Natural killer cell treated with Interleukin-12 subunit alpha and Interleukin-12 subunit beta and Interleukin-15 and Interleukin-18, amount 100 ng/mL, for 72 hours (primary cell): ENCODE data around the gene PLA2G5. TPM values are rescaled to one million over a fixed set of nuclear protein-coding genes. Genes with fewer than 3 reads are reported as not detected.

Experiments used
- ATAC-seq, 2 donors: fragments of 150-1000 bp; cut with Tn5 transposase in 1 of 2; sonication (Bioruptor Pico), chemical (Tn5 transposase) in 1 of 2; 2 replicates each; pipeline ENCODE4 v1.10.0; 2021
- DNase-seq: peaks from one replicate; pipeline ENCODE4 v3.0.0; 2022; ENCODE audit warnings: low spot score
- H3K27ac Mint-ChIP-seq, 2 donors: 1 replicate in 1 of 2; 2 replicates in 1 of 2; pipeline ENCODE4 v1.8.0; 2022; ENCODE audit warnings: mixed read lengths in 2 of 2, mild to moderate bottlenecking in 1 of 2, moderate library complexity in 1 of 2
- H3K27me3 Mint-ChIP-seq, 2 donors: 1 replicate in 1 of 2; 2 replicates in 1 of 2; pipeline ENCODE4 v1.8.0; 2022; ENCODE audit warnings: mixed read lengths in 2 of 2
- H3K36me3 Mint-ChIP-seq: one replicate; pipeline ENCODE4 v1.8.0; 2022; ENCODE audit warnings: mixed read lengths
- H3K4me1 Mint-ChIP-seq, 2 donors: 1 replicate in 1 of 2; 2 replicates in 1 of 2; pipeline ENCODE4 v1.8.0; 2022; ENCODE audit warnings: low read depth in 2 of 2, mixed read lengths in 2 of 2, mild to moderate bottlenecking in 1 of 2
- H3K4me3 Mint-ChIP-seq: one replicate; pipeline ENCODE4 v1.8.0; 2022; ENCODE audit warnings: mixed read lengths
- H3K9me3 Mint-ChIP-seq: 2 replicates; pipeline ENCODE4 v1.8.0; 2022; ENCODE audit warnings: mixed read lengths
- total RNA-seq, 2 donors: library from RNA; stranded (reverse); gene quantifications; one replicate each; pipeline ENCODE4 v1.2.3, GENCODE V29; 2022

The PLA2G5 gene
- total RNA-seq, 2 donors from 2014 or later: not detected

DNA sequence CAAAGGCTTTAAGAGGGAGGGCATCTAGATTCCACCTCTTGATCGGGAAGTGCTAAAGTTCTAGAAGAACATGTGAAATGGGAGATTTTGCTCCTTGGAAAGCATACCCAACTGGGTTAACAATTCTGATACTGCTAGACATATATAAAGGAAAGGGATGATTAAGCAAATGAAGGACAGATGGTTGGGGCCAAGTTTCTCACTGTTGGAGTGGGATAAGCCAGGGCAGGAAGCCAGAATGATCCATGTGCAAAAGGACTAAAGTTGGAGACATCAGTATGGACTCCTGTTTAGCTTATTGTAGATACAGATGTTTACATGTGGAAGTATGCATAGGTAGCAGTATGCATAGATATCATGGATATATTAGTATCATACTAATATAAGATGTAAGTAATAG lies 16.8 kb downstream of the PLA2G5 start:
- Mint-ChIP-seq H3K27me3 (peaks cover 0 to 9% of the 10 kb centered on the region in 2 donors), H3K4me1 (peaks cover 0 to 3% of the 10 kb centered on the region in 2 donors), H3K36me3 (no peaks in the 10 kb centered on the region), H3K4me3 (no peak overlapping the region), H3K9me3 (no peaks in the 10 kb centered on the region), H3K27ac (no peak overlapping the region)
- DNase-seq (peak; percentile 15), ATAC-seq (no peak)

DNA sequence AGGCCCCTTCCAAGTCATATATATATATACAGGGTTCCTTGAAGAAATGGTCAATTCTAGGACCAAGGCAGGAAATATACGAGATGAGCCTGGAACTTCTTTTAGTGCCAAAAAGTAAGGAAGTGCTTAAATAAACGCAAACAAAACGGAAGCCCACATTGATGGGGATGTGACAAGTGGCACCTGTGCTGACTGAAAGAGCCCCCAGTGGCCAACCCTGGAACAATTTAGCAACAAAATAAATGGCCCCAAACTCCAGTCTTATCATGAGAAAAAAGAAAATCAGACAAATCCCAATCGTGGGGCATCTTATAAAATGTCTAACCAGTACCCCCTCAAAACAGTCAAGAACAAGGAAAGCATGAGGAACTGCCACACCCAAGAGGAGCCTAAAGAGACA lies 17.7 kb downstream of the PLA2G5 start:
- Mint-ChIP-seq H3K9me3 (no peaks in the 10 kb centered on the region), H3K27ac (no peak overlapping the region), H3K36me3 (no peaks in the 10 kb centered on the region), H3K27me3 (peaks cover 3 to 7% of the 10 kb centered on the region in 2 donors), H3K4me3 (no peak overlapping the region), H3K4me1 (no peaks in the 10 kb centered on the region)
- ATAC-seq: no peak
- DNase-seq: peak; percentile 8

DNA sequence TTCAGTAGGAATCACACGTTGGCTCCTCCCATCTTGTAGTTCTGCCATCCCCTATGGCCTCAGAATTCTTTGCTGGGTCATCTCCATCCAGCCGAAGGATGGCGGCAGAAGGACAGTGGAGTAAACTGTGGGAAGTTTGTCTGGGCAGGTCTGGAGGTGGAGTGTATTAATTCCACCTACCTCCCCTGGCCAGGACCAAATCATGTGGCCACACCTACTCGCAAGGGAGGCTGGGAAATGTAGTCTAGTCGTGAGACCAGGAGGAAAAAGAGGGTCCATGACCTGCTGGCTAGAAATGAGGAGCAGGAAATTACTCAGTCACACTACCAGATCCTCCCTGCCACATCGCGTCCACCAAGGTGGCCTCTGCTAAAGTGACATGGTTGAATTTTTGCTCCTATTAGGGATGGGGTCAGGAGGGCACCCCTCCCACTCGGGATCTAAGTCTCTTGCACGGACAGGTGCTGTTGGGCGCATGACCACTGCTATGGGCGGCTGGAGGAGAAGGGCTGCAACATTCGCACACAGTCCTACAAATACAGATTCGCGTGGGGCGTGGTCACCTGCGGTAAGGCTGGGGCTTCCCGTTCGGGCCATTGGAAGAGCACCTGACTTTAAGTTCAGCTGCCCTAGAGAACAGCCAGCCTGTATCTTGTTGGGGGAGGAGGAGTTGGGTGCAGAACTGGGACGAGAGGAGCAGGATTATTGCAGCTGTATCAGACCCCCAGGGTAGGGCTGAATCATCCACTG lies 19.5 kb downstream of the PLA2G5 start:
- no peaks in the 10 kb centered on the region for H3K9me3 Mint-ChIP-seq
- peaks cover 9 to 11% of the 10 kb centered on the region in 2 donors for H3K27me3 Mint-ChIP-seq
- no peaks in the 10 kb centered on the region for H3K36me3 Mint-ChIP-seq
- ATAC-seq: no peak
- H3K27ac Mint-ChIP-seq: no peak overlapping the region
- peak; percentile 20 for DNase-seq
- no peak overlapping the region for H3K4me3 Mint-ChIP-seq
- H3K4me1 Mint-ChIP-seq: no peaks in the 10 kb centered on the region

DNA sequence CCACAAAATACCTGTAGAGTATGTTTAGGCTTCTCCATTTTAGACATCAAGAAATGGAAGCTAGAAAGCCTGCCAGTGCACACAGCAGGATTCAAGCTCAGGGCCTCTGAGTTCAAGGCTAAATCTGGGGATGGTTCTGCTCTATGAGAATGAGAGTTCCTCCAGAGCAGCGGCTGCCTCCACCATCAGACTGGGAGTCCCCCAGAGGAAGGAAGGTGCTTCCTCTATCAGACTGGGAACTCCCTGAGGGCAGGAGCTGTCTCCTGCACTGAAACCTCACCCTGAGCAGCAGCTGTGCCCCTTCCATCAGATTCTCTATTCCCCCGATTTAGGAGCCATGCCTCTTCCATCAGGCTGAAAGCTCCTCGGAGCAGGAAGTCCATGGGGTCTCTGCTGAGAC lies 20.1 kb downstream of the PLA2G5 start:
- Mint-ChIP-seq H3K27ac (no peak overlapping the region), H3K9me3 (no peaks in the 10 kb centered on the region)
- ATAC-seq: no peak

DNA sequence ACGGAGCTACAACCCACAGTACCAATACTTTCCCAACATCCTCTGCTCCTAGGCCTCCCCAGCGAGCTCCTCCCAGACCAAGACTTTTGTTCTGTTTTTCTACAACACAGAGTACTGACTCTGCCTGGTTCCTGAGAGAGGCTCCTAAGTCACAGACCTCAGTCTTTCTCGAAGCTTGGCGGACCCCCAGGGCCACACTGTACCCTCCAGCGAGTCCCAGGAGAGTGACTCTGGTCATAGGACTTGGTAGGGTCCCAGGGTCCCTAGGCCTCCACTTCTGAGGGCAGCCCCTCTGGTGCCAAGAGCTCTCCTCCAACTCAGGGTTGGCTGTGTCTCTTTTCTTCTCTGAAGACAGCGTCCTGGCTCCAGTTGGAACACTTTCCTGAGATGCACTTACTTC lies 20.6 kb downstream of the PLA2G5 start:
- Mint-ChIP-seq H3K4me1 (no peaks in the 10 kb centered on the region), H3K9me3 (no peaks in the 10 kb centered on the region), H3K27ac (no peak overlapping the region), H3K4me3 (no peak overlapping the region), H3K36me3 (no peaks in the 10 kb centered on the region), H3K27me3 (peaks cover 9 to 11% of the 10 kb centered on the region in 2 donors)
- DNase-seq (peak; percentile 31), ATAC-seq (no peak)

More for the DNA sequence above, 20.1 kb downstream of the PLA2G5 start:
- DNase-seq: peak; percentile 2
- Mint-ChIP-seq H3K36me3 (no peaks in the 10 kb centered on the region), H3K27me3 (peaks cover 9 to 11% of the 10 kb centered on the region in 2 donors), H3K4me1 (no peaks in the 10 kb centered on the region), H3K4me3 (no peak overlapping the region)

DNA sequence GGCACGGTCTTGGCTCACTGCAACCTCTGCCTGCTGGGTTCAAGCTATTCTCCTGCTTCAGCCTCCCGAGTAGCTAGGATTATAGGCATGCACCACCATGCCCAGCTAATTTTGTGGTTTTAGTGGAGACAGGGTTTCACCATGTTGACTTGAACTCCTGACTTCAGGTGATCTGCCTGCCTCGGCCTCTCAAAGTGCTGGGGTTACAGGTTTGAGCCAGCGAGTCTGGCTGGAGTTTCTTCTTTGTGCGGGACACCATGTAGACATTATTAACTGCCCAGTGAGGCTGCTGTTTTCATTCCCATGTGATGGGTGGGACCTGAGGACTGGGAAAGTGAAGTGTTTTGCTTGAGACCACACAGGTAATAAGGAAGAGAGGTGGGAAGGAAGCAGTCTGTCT lies 23.3 kb downstream of the PLA2G5 start:
- no peak overlapping the region for H3K4me3 Mint-ChIP-seq
- H3K9me3 Mint-ChIP-seq: no peaks in the 10 kb centered on the region
- peaks cover 11 to 13% of the 10 kb centered on the region in 2 donors for H3K27me3 Mint-ChIP-seq
- H3K36me3 Mint-ChIP-seq: no peaks in the 10 kb centered on the region
- DNase-seq (peak; percentile 39), ATAC-seq (no peak)
- no peak overlapping the region for H3K27ac Mint-ChIP-seq
- H3K4me1 Mint-ChIP-seq: no peaks in the 10 kb centered on the region

DNA sequence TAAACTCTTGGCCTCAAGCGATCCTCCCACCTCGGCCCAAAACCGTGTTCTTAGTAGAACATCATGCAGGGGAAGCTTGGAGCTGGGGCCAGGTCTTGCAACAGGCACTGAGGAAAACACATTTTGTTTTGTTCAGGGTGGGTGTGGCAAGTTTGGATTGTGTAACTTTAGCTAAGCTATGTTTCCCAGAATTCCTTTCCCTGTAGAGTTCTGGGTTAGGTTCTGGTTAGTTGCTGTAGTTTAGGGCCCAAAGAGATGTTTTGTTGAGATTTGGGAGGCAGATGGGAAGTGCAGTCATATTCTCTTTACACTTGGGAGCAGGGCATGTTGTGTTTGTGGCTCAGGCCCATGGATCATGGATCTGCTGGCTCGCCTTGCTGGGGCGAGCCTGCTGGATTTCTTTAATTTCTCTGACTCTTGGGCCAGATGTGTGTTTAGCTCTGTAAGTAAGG lies 24.0 kb downstream of the PLA2G5 start:
- no peak overlapping the region for H3K4me3 Mint-ChIP-seq
- no peak for DNase-seq

DNA sequence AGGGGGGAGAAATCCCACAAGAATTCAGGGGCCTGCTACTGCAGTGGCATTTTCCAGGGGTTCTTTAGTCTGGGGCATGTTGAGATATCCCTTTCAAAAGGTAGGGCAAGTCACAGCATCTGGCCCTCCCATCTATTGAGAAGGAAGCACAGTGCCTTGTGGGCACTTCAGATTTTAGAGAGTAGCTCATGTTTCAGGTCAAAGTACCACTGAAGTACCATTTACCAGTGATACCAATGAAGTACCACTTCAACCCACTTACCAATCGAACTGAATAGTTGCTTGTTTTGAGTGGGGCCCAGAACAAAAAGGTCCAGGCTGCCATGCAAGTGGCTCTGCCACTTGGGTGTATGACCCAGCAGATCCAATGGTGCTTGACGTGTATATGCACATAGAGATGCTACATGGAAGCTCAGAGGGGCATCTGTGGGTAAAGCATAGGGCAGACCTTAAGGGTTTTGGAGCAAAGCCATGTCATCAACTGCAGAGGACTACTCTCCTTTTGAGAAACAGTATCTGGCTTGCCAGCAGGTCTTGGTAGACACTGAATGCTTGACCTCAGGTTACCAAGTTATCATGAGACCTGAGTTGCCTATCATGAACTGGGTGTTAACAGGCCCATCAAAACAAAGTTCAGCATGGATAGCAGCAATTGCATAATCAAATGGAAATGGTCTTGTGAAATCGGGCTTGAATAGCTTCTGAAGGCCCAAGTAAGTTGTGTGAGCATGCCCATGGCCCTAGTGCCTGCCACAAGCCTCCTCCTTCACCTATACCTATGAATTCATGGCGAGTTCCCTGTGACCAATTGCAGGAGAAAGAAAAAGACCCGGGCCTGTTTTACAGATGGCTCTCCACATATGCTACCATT lies 25.8 kb downstream of the PLA2G5 start:
- H3K27ac Mint-ChIP-seq: no peak overlapping the region
- ATAC-seq (no peak), DNase-seq (peak; percentile 32)
- peaks cover under 1% of the 10 kb centered on the region in 2 donors for H3K4me1 Mint-ChIP-seq
- peaks cover 10 to 11% of the 10 kb centered on the region in 2 donors for H3K27me3 Mint-ChIP-seq
- no peaks in the 10 kb centered on the region for H3K9me3 Mint-ChIP-seq
- H3K36me3 Mint-ChIP-seq: no peaks in the 10 kb centered on the region
- H3K4me3 Mint-ChIP-seq: no peak overlapping the region

More for the DNA sequence above, 24.0 kb downstream of the PLA2G5 start:
- peaks cover 11 to 14% of the 10 kb centered on the region in 2 donors for H3K27me3 Mint-ChIP-seq
- no peaks in the 10 kb centered on the region for H3K36me3 Mint-ChIP-seq
- H3K4me1 Mint-ChIP-seq: no peaks in the 10 kb centered on the region
- no peaks in the 10 kb centered on the region for H3K9me3 Mint-ChIP-seq
- ATAC-seq: no peak
- H3K27ac Mint-ChIP-seq: no peak overlapping the region

DNA sequence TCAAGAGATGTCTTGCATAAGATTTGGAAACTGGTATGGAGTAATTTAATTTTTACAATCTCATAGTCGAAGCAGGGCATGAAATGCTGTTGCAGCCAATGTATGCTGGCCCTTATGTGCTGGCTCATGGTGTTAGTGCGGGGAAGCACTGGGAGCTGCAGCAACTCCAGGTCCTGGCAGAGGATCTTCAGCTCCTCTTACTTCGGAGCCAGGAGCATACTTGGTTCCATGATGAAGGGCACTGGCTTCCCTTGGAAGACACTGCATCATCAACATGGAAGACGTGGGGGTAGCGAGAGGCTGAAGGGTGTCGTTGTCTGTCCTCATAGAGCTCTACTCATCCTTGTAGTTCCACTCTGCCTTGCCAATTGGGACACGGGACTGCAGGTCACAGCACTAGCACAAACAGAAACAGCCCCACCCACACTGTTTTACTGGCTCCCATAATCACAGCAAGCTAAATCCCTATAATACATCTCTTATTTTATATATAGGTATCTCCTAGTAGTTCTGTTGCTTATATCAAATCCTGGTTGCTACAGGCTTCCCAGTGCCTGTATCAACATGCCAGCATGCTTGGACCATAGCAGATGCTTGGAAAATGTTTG lies 26.9 kb downstream of the PLA2G5 start:
- ATAC-seq: no peak
- Mint-ChIP-seq H3K36me3 (no peaks in the 10 kb centered on the region), H3K4me1 (peaks cover 4 to 6% of the 10 kb centered on the region in 2 donors), H3K4me3 (no peak overlapping the region), H3K9me3 (no peaks in the 10 kb centered on the region), H3K27ac (no peak overlapping the region), H3K27me3 (peaks cover 10 to 11% of the 10 kb centered on the region in 2 donors)
- DNase-seq: peak; percentile 10

DNA sequence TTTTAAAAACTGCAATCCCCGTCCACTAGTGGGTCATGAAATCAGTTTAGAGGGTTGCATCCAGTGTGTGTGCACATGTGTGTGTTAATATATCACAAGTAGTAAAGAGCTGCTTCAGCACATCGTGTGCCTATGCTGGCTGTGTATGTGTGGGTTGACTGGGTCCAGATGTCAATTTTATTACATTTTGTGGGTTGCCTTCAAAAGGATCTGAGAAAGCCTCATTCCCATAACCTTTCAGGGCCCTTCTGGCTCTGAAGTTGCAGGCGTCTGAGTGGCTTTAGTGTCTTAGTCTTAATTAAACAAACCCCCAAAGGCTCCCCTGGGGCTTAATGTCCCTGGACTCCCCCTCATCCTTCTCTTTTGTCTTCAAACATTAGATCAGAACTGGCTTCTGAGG lies 29.5 kb downstream of the PLA2G5 start:
- peaks cover 0 to 5% of the 10 kb centered on the region in 2 donors for H3K27me3 Mint-ChIP-seq
- ATAC-seq (no peak), DNase-seq (peak; percentile 25)
- no peaks in the 10 kb centered on the region for H3K9me3 Mint-ChIP-seq
- no peak overlapping the region for H3K27ac Mint-ChIP-seq
- no peak overlapping the region for H3K4me3 Mint-ChIP-seq
- no peaks in the 10 kb centered on the region for H3K36me3 Mint-ChIP-seq
- H3K4me1 Mint-ChIP-seq: peaks cover 8 to 12% of the 10 kb centered on the region in 2 donors

DNA sequence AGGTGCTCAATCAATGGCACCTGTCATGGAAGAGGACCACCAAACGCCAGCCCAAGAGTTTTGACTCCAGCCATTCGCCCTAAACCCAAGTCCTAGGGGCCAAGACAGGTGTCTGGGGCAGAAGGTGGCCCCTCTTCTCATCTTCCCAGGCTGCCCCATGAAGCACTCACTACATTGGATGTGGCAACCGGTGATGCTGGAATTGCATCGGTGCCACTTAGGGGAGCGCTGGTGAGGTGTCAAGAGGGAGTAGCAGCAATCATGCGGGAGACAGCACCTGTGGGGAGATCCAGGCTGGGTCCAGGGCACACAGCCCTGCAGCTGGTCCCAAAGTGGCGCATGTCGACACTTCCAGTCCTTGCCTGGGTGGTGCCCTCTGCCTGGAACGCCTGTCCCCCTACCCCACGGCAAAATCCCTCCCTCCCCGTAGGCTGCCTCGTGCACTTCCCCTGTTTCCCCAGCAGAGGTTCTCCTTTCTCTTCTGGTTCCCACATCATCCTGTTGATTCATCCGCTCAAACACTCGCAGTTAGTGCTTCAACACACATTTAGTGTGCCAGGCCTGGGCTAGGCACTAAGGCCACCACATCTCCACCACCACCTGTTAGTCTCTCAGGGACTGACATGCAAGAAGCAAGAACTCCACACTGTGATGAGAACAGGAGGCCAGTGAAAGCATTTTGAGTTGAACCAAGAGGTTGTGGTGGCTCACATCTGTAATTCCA lies 30.8 kb downstream of the PLA2G5 start:
- peaks cover 8 to 12% of the 10 kb centered on the region in 2 donors for H3K4me1 Mint-ChIP-seq
- DNase-seq (peak; percentile 42), ATAC-seq (peak; percentile 68 to 70)
- no peaks in the 10 kb centered on the region for H3K36me3 Mint-ChIP-seq
- H3K27me3 Mint-ChIP-seq: peaks cover 0 to 5% of the 10 kb centered on the region in 2 donors
- no peaks in the 10 kb centered on the region for H3K9me3 Mint-ChIP-seq
- peak overlapping the region in 1 of 2 donors; percentile 18 for H3K27ac Mint-ChIP-seq
- H3K4me3 Mint-ChIP-seq: no peak overlapping the region

DNA sequence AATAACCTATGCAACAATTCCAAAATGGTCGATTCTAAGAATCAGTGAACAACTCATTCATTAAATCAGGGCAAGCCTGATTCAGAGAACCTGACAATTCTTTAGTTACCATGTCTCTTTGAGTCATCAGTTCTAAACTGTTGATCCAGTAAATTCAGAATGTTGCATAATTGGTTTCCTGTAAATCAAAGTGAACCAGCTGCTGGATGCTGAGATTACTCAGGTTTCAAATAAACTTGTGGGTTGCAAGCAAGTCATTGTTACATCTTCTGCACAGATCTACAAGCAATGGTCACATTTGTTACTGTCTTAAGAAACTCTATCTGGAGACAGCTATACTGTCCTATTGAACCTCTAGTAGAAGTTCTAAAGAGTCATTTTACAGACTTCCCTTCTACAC lies 32.9 kb downstream of the PLA2G5 start:
- no peak for DNase-seq
- Mint-ChIP-seq H3K27me3 (peaks cover 0 to 6% of the 10 kb centered on the region in 2 donors), H3K4me1 (peaks cover 8 to 12% of the 10 kb centered on the region in 2 donors), H3K27ac (peak overlapping the region; percentile 48 to 52), H3K9me3 (no peaks in the 10 kb centered on the region), H3K36me3 (no peaks in the 10 kb centered on the region), H3K4me3 (no peak overlapping the region)
- peak; percentile 74 to 75 for ATAC-seq

DNA sequence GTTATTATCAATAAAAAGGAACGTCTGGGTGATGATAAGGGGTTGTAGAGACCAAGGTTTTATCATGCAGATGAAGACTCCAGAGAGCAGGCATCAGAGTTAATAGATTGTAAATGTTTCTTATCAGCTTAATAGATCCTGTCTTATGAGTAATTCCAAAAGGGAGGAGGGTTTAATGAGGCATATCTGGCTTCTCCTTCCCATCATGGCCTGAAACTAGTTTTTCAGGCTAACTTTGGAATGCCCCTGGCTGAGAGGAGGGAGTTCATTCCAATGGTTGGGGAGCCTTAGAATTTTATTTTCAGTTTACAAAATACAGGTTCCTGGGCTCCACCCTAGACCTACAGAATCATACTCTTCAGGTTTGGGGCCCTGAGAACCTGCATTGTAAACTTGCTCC lies 35.9 kb downstream of the PLA2G5 start:
- peaks cover 6 to 11% of the 10 kb centered on the region in 2 donors for H3K4me1 Mint-ChIP-seq

More for the DNA sequence above, 35.9 kb downstream of the PLA2G5 start:
- Mint-ChIP-seq H3K27me3 (peaks cover 0 to 6% of the 10 kb centered on the region in 2 donors), H3K4me3 (no peak overlapping the region), H3K36me3 (no peaks in the 10 kb centered on the region), H3K9me3 (no peaks in the 10 kb centered on the region), H3K27ac (no peak overlapping the region)
- no peak for ATAC-seq
- peak; percentile 31 for DNase-seq
